Measurements from ENCODE around the gene COASY. TPM values are rescaled to one million over a fixed set of nuclear protein-coding genes. Genes with fewer than 3 reads are reported as not detected.
A peak's percentile ranks its signal among the peaks of the same experiment; 100 is the strongest.

Gene COASY
- total RNA-seq, 2 donors from 2014 or later = 24.1 to 60.6 TPM

GRCh38 chr17:42522263-42522790, 39.6 kb upstream of the COASY start:
- no peak for ATAC-seq
- H3K4me1 ChIP-seq = peaks cover 41% of the 10 kb centered on the region
- 73 to 87% methylated on average over 7 to 9 of the region's 9 CpGs for WGBS, 2 donors
- H3K36me3 ChIP-seq (replicated peaks in 1 of 2; ENCODE audit: insufficient read depth in 1 of 2, low read depth in 2 of 2) = no peaks in the 10 kb centered on the region
- no peaks in the 10 kb centered on the region for H3K9me3 ChIP-seq
- no peak for DNase-seq
- no peak overlapping the region for H3K4me3 ChIP-seq
- TF ChIP-seq CTCF (IDR thresholded peaks at IDR 0.05) = no peak
- no peak for TF ChIP-seq POLR2A (IDR thresholded peaks at IDR 0.05)
- peak overlapping the region in 1 of 4 donors; percentile 76 for H3K27ac ChIP-seq
- intact Hi-C loops (cut with DNase I) = no loop called here
- H3K27me3 ChIP-seq = no peaks in the 10 kb centered on the region

GRCh38 chr17:42522798-42523278, 39.1 kb upstream of the COASY start:
- DNase-seq (no peak), ATAC-seq (no peak)
- Histone ChIP-seq H3K27ac (peak overlapping the region in 1 of 4 donors; percentile 15), H3K4me1 (peaks cover 37% of the 10 kb centered on the region), H3K4me3 (no peak overlapping the region), H3K36me3 (replicated peaks in 1 of 2; ENCODE audit: insufficient read depth in 1 of 2, low read depth in 2 of 2) (no peaks in the 10 kb centered on the region), H3K9me3 (no peaks in the 10 kb centered on the region), H3K27me3 (no peaks in the 10 kb centered on the region)
- no peak for TF ChIP-seq POLR2A (IDR thresholded peaks at IDR 0.05)
- no peak for TF ChIP-seq CTCF (IDR thresholded peaks at IDR 0.05)
- 91 to 95% methylated on average over 4 to 6 of the region's 8 CpGs for WGBS, 2 donors
- intact Hi-C loops (cut with DNase I) = no loop called here

GRCh38 chr17:42525221-42525620, 36.7 kb upstream of the COASY start:
- ATAC-seq = no peak
- TF ChIP-seq CTCF (IDR thresholded peaks at IDR 0.05) (no peak), POLR2A (IDR thresholded peaks at IDR 0.05) (no peak)
- H3K36me3 ChIP-seq (replicated peaks in 1 of 2; ENCODE audit: insufficient read depth in 1 of 2, low read depth in 2 of 2) = no peaks in the 10 kb centered on the region
- no peak overlapping the region for H3K27ac ChIP-seq
- H3K9me3 ChIP-seq = no peaks in the 10 kb centered on the region
- intact Hi-C loops (cut with DNase I) = no loop called here
- H3K4me1 ChIP-seq = peaks cover 22% of the 10 kb centered on the region
- H3K27me3 ChIP-seq = no peaks in the 10 kb centered on the region
- WGBS, 2 donors = 78 to 92% methylated on average over 2 of the region's 2 CpGs
- no peak overlapping the region for H3K4me3 ChIP-seq
- no peak for DNase-seq

- H3K27me3 ChIP-seq = no peaks in the 10 kb centered on the region
- no peak overlapping the region for H3K4me3 ChIP-seq
- intact Hi-C loops (cut with DNase I) = no loop called here
- no peaks in the 10 kb centered on the region for H3K9me3 ChIP-seq
- no peak for TF ChIP-seq POLR2A (IDR thresholded peaks at IDR 0.05)
- TF ChIP-seq CTCF (IDR thresholded peaks at IDR 0.05) = no peak
- no peak overlapping the region for H3K27ac ChIP-seq
- DNase-seq (peak in 2 of 4 donors; percentile 31 to 45), ATAC-seq (peak; percentile 18)
- no peaks in the 10 kb centered on the region for H3K36me3 ChIP-seq (replicated peaks in 1 of 2; ENCODE audit: insufficient read depth in 1 of 2, low read depth in 2 of 2)
- WGBS, 2 donors = 77 to 79% methylated on average over 6 of the region's 6 CpGs
- peaks cover 24% of the 10 kb centered on the region for H3K4me1 ChIP-seq
These were observed 35.9 kb upstream of the COASY start for GRCh38 chr17:42526031-42526444.

- Histone ChIP-seq H3K36me3 (replicated peaks in 1 of 2; ENCODE audit: insufficient read depth in 1 of 2, low read depth in 2 of 2) (no peaks in the 10 kb centered on the region), H3K27me3 (no peaks in the 10 kb centered on the region), H3K4me1 (peaks cover 32% of the 10 kb centered on the region), H3K9me3 (no peaks in the 10 kb centered on the region), H3K27ac (no peak overlapping the region), H3K4me3 (no peak overlapping the region)
- intact Hi-C loops (cut with DNase I) = no loop called here
- 77 to 88% methylated on average over 6 of the region's 6 CpGs for WGBS, 2 donors
- DNase-seq = no peak
- TF ChIP-seq POLR2A (IDR thresholded peaks at IDR 0.05) (no peak), CTCF (IDR thresholded peaks at IDR 0.05) (no peak)
- ATAC-seq = no peak
These were observed 34.0 kb upstream of the COASY start for GRCh38 chr17:42527932-42528331.
